Iris pigment epithelial cell (primary cell): Measurements from ENCODE around the gene MAZ.
"Not testable (repeated sequence)": the region's sequence is repeated elsewhere in the genome, so short reads cannot be mapped to it uniquely, and the experiment has no call there.

Source experiments
- DNase-seq: peaks from one replicate; pipeline ENCODE4 v3.0.0-alpha.2; 2011; ENCODE audit warnings: low read depth

MAZ gene

GRCh38 chr16:29784901-29785500, 21.3 kb upstream of the MAZ start:
- DNase-seq, result peak; percentile 57

- not testable (repeated sequence) for DNase-seq
Observed at GRCh38 chr16:29787155-29787554, 19.2 kb upstream of the MAZ start.

GRCh38 chr16:29789775-29790182, 16.6 kb upstream of the MAZ start:
- DNase-seq, result no peak

- peak; percentile 99 for DNase-seq
Observed at GRCh38 chr16:29790183-29790948, 16.0 kb upstream of the MAZ start, which contains the start of gene KIF22. TSS of gene KIF22 (plus strand) at chr16:29790751. CDS start at chr16:29790760, 9 bp downstream.

- peak; percentile 17 for DNase-seq
Observed at GRCh38 chr16:29790949-29791844, 15.1 kb upstream of the MAZ start.

GRCh38 chr16:29791845-29792807, 14.2 kb upstream of the MAZ start:
- DNase-seq, result no peak

- not testable (repeated sequence) for DNase-seq
Observed at GRCh38 chr16:29793153-29793552, 13.2 kb upstream of the MAZ start.

- no peak for DNase-seq
Observed at GRCh38 chr16:29794231-29794710, 12.1 kb upstream of the MAZ start.

- DNase-seq, result no peak
Observed at GRCh38 chr16:29802416-29802935, 3.9 kb upstream of the MAZ start.

GRCh38 chr16:29804020-29804419, 2.3 kb upstream of the MAZ start:
- no peak for DNase-seq

GRCh38 chr16:29804455-29805231, 1.7 kb upstream of the MAZ start:
- DNase-seq, result no peak

- peak; percentile 98 for DNase-seq
Observed at GRCh38 chr16:29805232-29806098, 864 bp upstream of the MAZ start.

- no peak for DNase-seq
Observed at GRCh38 chr16:29806641-29807425, 504 bp downstream of the MAZ start.

GRCh38 chr16:29807426-29808218, 1.3 kb downstream of the MAZ start:
- peak; percentile 93 for DNase-seq

- DNase-seq, result no peak
Observed at GRCh38 chr16:29808219-29808900, 2.0 kb downstream of the MAZ start.

GRCh38 chr16:29809031-29809747, 2.9 kb downstream of the MAZ start:
- DNase-seq, result no peak
